GM19099 (cell line): ENCODE results near the gene HDAC4.

Experiments used
- POLR2A ChIP-seq: IDR thresholded peaks from 3 replicates; pipeline ENCODE4 v1.6.1; 2011; ENCODE audit warnings: low read depth; ENCODE audit not compliant: insufficient read length; ENCODE audit errors: extremely low read depth

The HDAC4 gene

GRCh38 chr2:239229545-239230279 is 171.1 kb downstream of the HDAC4 start:
- no peak for TF ChIP-seq POLR2A

GRCh38 chr2:239227661-239228371 is 173.0 kb downstream of the HDAC4 start:
- TF ChIP-seq POLR2A = no peak

GRCh38 chr2:239226677-239227581 is 173.9 kb downstream of the HDAC4 start:
- no peak for TF ChIP-seq POLR2A

- TF ChIP-seq POLR2A = no peak
Measured at GRCh38 chr2:239225871-239226561, 174.8 kb downstream of the HDAC4 start.

GRCh38 chr2:239225371-239225851 is 175.4 kb downstream of the HDAC4 start:
- no peak for TF ChIP-seq POLR2A

GRCh38 chr2:239224955-239225354 is 175.9 kb downstream of the HDAC4 start:
- TF ChIP-seq POLR2A = no peak

GRCh38 chr2:239224199-239224570 is 176.6 kb downstream of the HDAC4 start:
- TF ChIP-seq POLR2A = no peak

- TF ChIP-seq POLR2A = no peak
Measured at GRCh38 chr2:239223310-239224198, 177.3 kb downstream of the HDAC4 start.

GRCh38 chr2:239222706-239223309 is 178.0 kb downstream of the HDAC4 start:
- TF ChIP-seq POLR2A = no peak

GRCh38 chr2:239222312-239222660 is 178.5 kb downstream of the HDAC4 start:
- no peak for TF ChIP-seq POLR2A

- no peak for TF ChIP-seq POLR2A
Measured at GRCh38 chr2:239220981-239221396, 179.8 kb downstream of the HDAC4 start.

- no peak for TF ChIP-seq POLR2A
Measured at GRCh38 chr2:239220341-239220740, 180.5 kb downstream of the HDAC4 start.

- no peak for TF ChIP-seq POLR2A
Measured at GRCh38 chr2:239216614-239217273, 184.1 kb downstream of the HDAC4 start.
